Hematopoietic multipotent progenitor cell treated with erythropoietin and hydrocortisone succinate and interleukin-3 and kit ligand, for 6 days (in vitro differentiated cells): ENCODE results near the gene ZNF319.
A peak's percentile ranks its signal among the peaks of the same experiment; 100 is the strongest.
"Not testable (repeated sequence)": the region's sequence is repeated elsewhere in the genome, so short reads cannot be mapped to it uniquely, and the experiment has no call there.

ENCODE experiments used
- DNase-seq: peaks from one replicate; pipeline ENCODE4 v3.0.0-alpha.2; 2015

ZNF319 gene

GRCh38 chr16:58020628-58021521 is 20.4 kb upstream of the ZNF319 start:
- DNase-seq = peak; percentile 77

GRCh38 chr16:58019866-58020538 is 19.5 kb upstream of the ZNF319 start:
- DNase-seq = no peak

DNA sequence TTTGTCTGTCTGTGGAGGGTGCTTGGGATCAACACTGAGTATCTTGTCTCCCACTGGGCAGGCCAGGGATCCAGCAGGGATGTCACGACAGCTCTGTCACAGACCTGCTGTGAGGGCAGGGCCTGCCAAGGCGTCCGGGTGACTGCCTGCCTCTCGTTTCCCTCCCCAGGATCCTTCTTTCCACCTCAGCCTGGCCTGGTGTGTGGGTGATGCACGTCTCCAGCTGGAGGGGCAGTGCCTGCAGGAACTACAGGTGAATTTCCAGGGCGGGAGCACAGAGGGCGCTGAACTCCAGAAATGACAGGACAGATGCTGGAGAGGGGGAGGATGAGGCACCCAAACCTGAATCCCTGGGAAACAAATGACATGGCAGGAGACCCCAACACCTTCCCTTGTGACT is 18.3 kb upstream of the ZNF319 start:
- DNase-seq = no peak

- DNase-seq = no peak
Measured at GRCh38 chr16:58016840-58017446, 16.5 kb upstream of the ZNF319 start.

DNA sequence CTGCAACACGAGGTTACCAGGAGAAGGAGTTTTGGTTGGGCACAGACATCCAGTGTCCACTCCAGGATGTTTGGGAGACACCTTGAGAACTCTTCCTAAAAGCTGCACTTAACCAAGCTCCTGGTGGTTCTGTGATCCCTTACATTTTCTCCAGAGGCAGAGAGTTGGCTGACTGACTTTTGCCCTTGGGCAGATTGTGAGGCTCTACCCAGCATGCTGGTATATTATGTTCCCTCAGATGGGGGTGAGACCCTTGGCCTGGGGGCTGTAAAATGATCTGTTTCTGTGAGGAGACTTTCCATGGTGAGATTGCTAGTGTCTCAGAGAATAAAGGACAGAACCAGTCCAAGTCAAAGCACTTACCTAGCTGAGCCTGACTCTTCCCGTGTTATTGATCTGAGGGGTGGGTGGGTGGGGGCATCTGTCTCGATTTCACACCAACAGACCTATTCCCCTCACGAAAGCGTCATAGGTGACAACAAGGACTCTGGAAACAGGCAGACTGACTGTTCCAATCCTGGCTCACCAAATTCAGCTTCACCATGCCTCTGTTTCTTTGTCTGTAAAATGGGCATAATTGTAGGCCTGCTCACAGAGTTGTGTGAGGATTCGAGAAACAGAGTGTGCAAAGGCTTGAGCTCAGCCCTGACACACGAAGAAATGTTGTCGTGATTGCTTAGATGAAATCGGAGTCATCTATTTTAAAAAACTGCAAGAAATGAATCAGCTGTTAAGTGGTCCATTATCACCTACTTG is 12.9 kb upstream of the ZNF319 start:
- no peak for DNase-seq

GRCh38 chr16:58012481-58012880 is 12.0 kb upstream of the ZNF319 start:
- no peak for DNase-seq

DNA sequence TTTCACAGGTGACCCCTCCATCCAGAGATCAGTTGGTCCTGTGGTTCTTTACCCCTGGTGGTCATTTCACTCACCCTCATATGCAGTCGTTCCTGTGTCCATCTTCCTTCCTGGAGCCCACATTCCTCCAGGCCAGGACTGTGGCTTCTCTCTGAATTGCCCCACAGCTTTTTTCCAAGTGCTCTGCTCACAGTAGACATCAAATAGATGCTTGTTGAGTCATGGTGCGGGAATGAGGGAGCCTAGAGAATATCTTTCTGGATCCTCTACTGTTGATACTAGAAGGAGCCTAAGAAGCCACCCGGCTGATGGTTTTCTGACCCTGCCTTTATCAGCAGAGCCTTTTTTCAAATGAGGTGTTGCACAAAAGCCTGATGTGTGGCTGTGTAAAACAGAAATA is 11.2 kb upstream of the ZNF319 start:
- no peak for DNase-seq

GRCh38 chr16:58010886-58011285 is 10.4 kb upstream of the ZNF319 start:
- no peak for DNase-seq

- DNase-seq = no peak
Measured at GRCh38 chr16:58009856-58010416, 9.5 kb upstream of the ZNF319 start.

DNA sequence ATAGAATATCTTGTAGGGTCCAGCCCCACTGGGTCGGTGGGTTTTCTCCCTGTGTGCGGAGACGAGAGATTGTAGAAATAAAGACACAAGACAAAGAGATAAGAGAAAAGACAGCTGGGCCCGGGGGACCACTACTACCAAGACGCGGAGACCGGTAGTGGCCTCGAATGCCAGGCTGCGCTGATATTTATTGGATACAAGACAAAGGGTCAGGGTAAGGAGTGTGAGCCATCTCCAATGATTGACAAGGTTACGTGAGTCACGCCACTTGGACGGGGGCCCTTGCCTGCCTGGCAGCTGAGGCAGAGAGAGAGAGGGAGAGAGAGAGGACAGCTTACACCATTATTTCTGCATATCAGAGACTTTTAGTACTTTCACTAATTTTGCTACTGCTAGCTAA is 4.3 kb upstream of the ZNF319 start:
- DNase-seq = not testable (repeated sequence)

DNA sequence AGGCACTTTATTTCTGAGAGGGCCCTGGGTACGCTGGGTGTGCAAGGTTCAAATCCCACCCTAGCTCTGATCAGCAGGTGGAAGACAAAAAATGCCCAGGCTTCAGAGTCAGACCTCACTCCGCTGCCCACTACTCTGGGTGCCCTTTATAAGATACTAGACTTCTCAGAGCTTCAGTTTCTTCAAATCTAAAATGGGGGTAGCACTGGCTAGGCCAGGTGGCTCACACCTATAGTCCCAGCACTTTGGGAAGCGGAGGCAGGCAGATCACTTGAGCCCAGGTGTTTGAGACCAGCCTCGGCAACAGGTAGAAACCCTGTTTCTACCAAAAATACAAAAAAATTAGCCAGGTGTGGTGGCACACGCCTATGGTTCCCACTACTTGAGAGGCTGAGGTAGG is 2.5 kb upstream of the ZNF319 start:
- no peak for DNase-seq

DNA sequence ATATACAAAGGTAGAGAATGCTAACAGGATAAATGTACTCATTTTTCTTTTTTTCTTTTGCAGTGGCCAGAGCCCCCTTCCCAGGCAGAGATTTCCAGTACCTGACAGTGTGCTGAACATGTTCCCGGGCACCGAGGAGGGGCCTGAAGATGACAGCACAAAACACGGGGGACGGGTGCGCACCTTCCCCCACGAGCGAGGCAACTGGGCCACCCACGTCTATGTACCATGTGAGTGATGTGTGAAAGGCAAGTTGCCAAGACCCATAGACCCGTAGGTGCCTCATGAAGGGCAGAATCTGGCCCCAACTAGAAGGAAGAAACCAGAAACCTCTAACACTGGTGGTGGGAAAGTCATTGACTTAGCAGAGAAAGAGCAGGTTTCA is 1.9 kb upstream of the ZNF319 start:
- DNase-seq = no peak

GRCh38 chr16:58001781-58002415 is 1.4 kb upstream of the ZNF319 start:
- peak; percentile 33 for DNase-seq

- DNase-seq = peak; percentile 89
Measured at GRCh38 chr16:58000706-58001676, 519 bp upstream of the ZNF319 start, which contains the start of gene USB1. USB1 (plus strand) TSS chr16:58001407; CDS start chr16:58001484, 77 bp downstream.

- DNase-seq = peak; percentile 65
Measured at GRCh38 chr16:57999366-57999970, 1.0 kb downstream of the ZNF319 start.

- no peak for DNase-seq
Measured at GRCh38 chr16:57998992-57999365, 1.5 kb downstream of the ZNF319 start.

- DNase-seq = peak; percentile 47
Measured at GRCh38 chr16:57998486-57998885, 2.0 kb downstream of the ZNF319 start.

DNA sequence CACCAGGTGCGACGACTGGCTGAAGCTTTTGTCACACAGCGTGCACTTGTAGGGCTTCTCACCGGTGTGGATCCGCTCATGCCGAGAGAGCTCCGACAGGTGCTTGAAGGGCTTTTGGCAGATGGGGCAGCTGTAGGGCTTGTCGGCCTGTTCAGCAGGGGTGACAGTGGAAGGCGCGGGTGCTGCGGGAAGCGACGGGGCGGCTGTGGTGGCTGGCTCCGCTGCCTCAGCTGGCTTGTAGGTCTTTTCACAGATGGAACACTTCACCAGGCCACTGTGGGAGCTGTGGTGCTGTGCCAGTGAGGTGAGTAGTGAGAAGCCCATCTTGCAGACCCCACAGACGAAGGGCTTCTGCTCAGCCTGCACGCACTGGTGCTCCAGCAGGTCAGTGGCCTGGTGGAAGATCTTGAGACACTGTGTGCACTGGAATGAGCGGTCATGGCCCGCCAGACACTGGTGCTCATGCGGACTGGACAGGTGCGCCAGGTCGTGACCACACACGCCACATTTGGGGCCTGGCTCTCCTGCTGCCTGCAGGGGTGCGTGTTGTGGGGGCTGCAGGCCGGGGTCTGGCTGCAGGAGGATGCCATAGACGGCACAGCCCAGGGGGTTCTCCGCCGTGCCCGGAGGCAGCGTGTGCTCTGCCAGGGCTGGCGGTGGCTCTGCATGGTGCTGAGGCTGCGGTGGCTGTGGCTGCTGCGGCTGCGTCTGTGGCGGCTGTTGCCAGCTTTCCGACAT is 2.8 kb downstream of the ZNF319 start:
- DNase-seq = no peak

GRCh38 chr16:57997176-57997527 is 3.3 kb downstream of the ZNF319 start:
- DNase-seq = no peak
